Stimulated activated naive B cell treated with anti-CD40 and anti-IgM and Interleukin-4, amounts not matched to agents 10 μg/mL and 1 μg/mL and 100 μg/mL, for 72 hours (primary cell): Measurements from ENCODE around the gene PDCD1.
A peak's percentile ranks its signal among the peaks of the same experiment; 100 is the strongest.

Experiments used
- ATAC-seq, 2 donors: fragments of 150-1000 bp; cut with Tn5 transposase; replicated peaks; 2 replicates each; pipeline ENCODE4 v1.10.0; 2021; ENCODE audit warnings: moderate library complexity in 1 of 2
- DNase-seq: peaks from one replicate; pipeline ENCODE4 v3.0.0; 2021
- H3K27ac Mint-ChIP-seq: one replicate; pipeline ENCODE4 v1.8.0; 2022; ENCODE audit warnings: mild to moderate bottlenecking, mixed read lengths
- H3K27me3 Mint-ChIP-seq, 2 donors: one replicate each; pipeline ENCODE4 v1.8.0; 2022; ENCODE audit warnings: mixed read lengths in 2 of 2
- H3K36me3 Mint-ChIP-seq, 2 donors: one replicate each; pipeline ENCODE4 v1.8.0; 2022; ENCODE audit warnings: mixed read lengths in 2 of 2, mild to moderate bottlenecking in 1 of 2
- H3K4me1 Mint-ChIP-seq, 2 donors: one replicate each; pipeline ENCODE4 v1.8.0; 2022; ENCODE audit warnings: mixed read lengths in 2 of 2, mild to moderate bottlenecking in 1 of 2
- H3K4me3 Mint-ChIP-seq, 2 donors: one replicate each; pipeline ENCODE4 v1.8.0; 2022; ENCODE audit warnings: mild to moderate bottlenecking in 2 of 2, mixed read lengths in 2 of 2, moderate library complexity in 1 of 2
- H3K9me3 Mint-ChIP-seq, 2 donors: one replicate each; pipeline ENCODE4 v1.8.0; 2022; ENCODE audit warnings: mixed read lengths in 2 of 2, mild to moderate bottlenecking in 1 of 2

PDCD1 gene

DNA sequence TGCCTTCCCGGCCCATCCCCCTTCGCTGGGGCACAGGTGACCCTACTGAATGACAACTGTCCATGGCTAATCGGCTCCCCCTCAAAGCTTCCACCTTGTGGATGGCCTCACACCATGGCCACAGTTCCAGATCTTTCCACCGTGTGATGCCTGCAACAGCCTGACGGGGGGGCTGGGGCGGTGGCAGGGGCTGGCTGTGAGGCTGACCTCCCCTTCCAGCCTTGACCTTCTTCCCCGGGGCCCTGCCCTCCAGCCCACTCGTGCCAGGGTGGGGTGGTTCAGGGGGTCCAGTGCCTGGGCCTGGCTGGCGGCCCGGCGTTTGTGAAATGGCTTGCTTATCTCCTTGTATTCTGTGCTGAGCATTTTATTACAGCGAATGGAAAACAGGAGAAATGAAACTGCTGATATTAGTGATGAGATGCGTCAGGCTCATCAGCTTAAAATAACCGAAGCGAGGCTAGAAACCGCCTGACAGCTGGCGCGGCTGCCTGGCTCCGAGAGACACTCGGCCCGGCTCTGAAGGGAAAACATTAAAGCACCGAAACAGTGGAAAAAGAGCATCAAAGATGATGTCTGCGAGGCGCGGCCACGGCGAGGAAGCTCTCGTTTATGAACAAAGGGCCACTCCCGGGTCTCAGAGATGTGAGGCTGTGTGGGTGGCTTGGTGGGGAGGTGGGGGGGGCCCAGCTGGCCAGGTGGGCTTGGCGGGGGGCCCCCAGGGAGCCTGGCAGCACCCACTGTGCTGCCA, 916 bp upstream of the PDCD1 start:
- Mint-ChIP-seq H3K4me3 (peak overlapping the region; percentile 73 to 76), H3K4me1 (peaks cover 36 to 59% of the 10 kb centered on the region in 2 donors), H3K9me3 (peaks cover 5 to 7% of the 10 kb centered on the region in 2 donors), H3K36me3 (peaks cover 3 to 12% of the 10 kb centered on the region in 2 donors), H3K27ac (peak overlapping the region; percentile 95), H3K27me3 (peaks cover 28 to 57% of the 10 kb centered on the region in 2 donors)
- ATAC-seq (peak; percentile 75), DNase-seq (peak; percentile 73)

DNA sequence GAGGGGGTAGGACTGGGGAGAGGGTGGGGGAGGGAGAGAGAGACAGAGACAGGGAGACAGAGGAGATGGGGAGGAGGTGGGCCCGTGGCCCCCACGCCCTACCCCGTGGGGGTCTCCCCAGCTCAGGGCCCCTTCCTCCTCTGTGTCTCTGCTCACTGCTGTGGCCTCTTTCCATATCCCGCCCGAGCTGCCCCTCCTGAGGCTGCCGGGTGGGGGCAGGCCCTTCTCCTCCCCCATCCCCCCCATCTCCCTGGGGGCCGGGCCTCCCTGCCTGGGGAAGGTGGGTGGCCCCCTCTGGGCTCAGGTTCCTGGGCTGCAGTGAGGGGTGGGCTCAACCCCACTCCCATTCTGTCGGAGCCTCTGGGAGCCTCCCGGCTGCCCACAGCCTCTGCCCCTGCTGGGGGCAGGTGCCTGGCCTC, 332 bp upstream of the PDCD1 start:
- peak overlapping the region; percentile 95 for H3K27ac Mint-ChIP-seq
- peaks cover 22 to 51% of the 10 kb centered on the region in 2 donors for H3K27me3 Mint-ChIP-seq
- H3K9me3 Mint-ChIP-seq = peaks cover 1% of the 10 kb centered on the region in 2 donors
- H3K36me3 Mint-ChIP-seq = peaks cover under 1 to 8% of the 10 kb centered on the region in 2 donors
- H3K4me1 Mint-ChIP-seq = peaks cover 30 to 53% of the 10 kb centered on the region in 2 donors
- H3K4me3 Mint-ChIP-seq = peak overlapping the region; percentile 73 to 76
- ATAC-seq (peak; percentile 7 to 8), DNase-seq (no peak)

DNA sequence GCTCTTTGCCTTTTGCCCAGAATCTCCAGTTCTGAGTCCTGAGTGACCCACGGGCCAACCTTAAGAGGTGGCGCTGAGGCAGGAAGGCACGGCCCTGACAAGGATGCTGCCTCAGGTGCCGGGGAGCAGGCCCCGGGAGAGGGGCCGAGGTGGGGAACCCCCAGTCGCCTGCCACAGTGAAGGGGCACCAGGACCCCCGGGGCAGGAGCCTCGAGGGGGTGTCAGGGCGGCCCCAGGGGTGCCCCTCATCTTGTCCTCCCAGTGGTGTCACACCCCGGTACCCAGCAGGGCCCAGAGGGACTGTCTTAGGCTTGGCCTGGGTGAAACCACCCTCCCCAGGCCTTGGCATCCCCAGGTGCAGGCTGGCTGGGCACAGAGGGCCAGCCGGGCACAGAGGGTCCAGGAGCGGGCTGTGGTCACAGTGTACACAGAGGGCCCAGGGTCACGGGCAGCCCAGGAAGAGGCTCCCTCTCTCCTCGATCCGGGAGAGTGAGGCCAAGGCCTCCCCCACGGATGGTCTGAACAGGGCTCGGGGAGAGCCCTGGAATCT, 1.0 kb downstream of the PDCD1 start:
- Mint-ChIP-seq H3K9me3 (peaks cover 0 to 1% of the 10 kb centered on the region in 2 donors), H3K36me3 (peaks cover 3 to 7% of the 10 kb centered on the region in 2 donors), H3K4me1 (peaks cover 24 to 44% of the 10 kb centered on the region in 2 donors), H3K27me3 (peaks cover 15 to 52% of the 10 kb centered on the region in 2 donors), H3K4me3 (peak overlapping the region; percentile 69 to 76), H3K27ac (peak overlapping the region; percentile 82)
- DNase-seq (no peak), ATAC-seq (no peak)

DNA sequence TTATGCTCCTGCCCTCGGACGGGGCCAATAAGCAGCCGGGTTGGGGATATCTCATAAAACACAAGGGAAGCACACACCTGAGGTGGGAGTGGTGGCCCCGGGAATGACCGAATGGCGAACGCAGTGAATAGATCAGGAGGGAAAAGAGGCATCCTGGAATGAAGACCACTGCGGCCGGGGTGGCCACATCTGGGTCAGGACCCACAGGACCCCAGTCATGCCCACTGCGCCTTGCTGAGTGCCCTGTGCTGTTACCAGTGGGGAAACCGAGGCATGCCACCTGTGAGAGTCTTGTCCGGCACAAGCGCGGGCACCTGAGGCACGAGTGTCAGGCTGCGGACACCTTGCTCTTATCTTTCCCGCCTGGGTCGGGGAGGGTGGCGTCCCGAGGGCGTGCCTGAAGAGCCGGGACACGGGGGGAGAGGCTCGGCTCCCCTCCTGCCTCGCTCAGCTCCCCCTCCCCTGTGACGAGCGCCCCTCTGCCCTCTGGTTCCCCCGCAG, 1.6 kb downstream of the PDCD1 start:
- Mint-ChIP-seq H3K36me3 (peaks cover 5 to 7% of the 10 kb centered on the region in 2 donors), H3K27me3 (peaks cover 12 to 48% of the 10 kb centered on the region in 2 donors), H3K27ac (peak overlapping the region; percentile 37), H3K4me3 (peak overlapping the region; percentile 55 to 76), H3K9me3 (peaks cover 0 to 1% of the 10 kb centered on the region in 2 donors), H3K4me1 (peaks cover 24 to 42% of the 10 kb centered on the region in 2 donors)
- no peak for ATAC-seq
- no peak for DNase-seq

DNA sequence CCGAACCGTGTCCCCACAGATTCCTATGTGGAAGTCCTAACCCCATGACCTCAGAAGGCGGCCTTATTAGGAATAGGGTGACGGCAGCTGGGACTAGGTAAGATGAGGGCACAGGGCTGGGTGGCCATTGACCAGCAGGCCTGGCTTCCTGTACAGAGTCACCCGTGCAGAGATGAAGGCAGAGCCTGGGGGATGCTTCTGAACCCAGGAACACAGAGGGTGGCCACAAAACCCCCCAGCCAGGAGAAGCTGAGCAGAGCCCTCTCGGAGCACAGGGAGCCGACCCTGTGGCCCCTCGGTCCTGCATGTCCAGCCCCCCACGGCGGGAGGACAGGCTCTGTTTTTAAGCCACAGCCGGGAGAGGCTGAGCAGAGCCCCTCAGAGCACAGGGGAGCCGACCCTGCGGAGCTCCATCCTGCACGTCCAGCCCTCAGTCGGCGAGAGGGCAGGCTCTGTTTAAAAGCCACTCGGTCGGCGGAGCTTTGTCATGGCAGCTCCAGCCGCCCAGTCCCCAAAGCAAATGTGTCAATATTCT, 2.7 kb downstream of the PDCD1 start:
- no peak overlapping the region for H3K4me3 Mint-ChIP-seq
- H3K27ac Mint-ChIP-seq = no peak overlapping the region
- DNase-seq = no peak
- H3K4me1 Mint-ChIP-seq = peaks cover 13 to 31% of the 10 kb centered on the region in 2 donors
- peaks cover under 1 to 37% of the 10 kb centered on the region in 2 donors for H3K27me3 Mint-ChIP-seq
- no peaks in the 10 kb centered on the region for H3K9me3 Mint-ChIP-seq
- peaks cover 5 to 14% of the 10 kb centered on the region in 2 donors for H3K36me3 Mint-ChIP-seq
- ATAC-seq = no peak

DNA sequence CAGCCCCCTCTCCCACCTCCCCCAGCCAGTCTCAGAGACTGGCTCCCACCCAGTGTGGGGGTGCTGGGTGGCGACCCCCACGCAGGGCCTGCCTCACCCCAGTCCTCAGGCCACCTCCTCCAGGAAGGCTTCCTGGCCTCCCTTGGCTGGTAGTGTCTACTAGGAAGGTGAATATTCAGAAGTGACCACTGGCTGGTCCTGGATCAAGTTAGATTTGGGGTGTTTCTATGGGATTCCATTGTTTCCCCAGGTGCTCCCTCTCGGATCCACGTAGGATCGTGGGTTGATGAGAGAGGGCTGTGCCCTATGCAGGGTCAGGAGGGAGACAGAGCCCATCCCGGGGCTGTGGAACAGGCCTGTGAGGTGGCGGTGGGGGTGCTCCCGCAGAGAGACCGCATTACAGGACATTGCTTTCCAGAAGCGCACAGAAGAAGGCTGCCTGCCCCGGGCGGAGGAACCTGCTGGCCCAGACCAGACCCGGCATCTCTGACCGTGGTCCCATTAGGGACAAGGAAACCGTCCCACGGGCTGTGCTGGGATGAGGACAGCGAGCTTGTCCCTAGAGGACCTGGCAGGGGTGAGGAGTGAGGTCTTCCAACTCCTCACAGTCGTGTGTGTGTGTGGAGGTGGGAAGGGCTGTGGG, 3.3 kb downstream of the PDCD1 start:
- no peak overlapping the region for H3K4me3 Mint-ChIP-seq
- DNase-seq (no peak), ATAC-seq (no peak)
- peaks cover 5 to 14% of the 10 kb centered on the region in 2 donors for H3K36me3 Mint-ChIP-seq
- no peak overlapping the region for H3K27ac Mint-ChIP-seq
- H3K9me3 Mint-ChIP-seq = no peaks in the 10 kb centered on the region
- H3K27me3 Mint-ChIP-seq = peaks cover 0 to 32% of the 10 kb centered on the region in 2 donors
- peaks cover 10 to 25% of the 10 kb centered on the region in 2 donors for H3K4me1 Mint-ChIP-seq

DNA sequence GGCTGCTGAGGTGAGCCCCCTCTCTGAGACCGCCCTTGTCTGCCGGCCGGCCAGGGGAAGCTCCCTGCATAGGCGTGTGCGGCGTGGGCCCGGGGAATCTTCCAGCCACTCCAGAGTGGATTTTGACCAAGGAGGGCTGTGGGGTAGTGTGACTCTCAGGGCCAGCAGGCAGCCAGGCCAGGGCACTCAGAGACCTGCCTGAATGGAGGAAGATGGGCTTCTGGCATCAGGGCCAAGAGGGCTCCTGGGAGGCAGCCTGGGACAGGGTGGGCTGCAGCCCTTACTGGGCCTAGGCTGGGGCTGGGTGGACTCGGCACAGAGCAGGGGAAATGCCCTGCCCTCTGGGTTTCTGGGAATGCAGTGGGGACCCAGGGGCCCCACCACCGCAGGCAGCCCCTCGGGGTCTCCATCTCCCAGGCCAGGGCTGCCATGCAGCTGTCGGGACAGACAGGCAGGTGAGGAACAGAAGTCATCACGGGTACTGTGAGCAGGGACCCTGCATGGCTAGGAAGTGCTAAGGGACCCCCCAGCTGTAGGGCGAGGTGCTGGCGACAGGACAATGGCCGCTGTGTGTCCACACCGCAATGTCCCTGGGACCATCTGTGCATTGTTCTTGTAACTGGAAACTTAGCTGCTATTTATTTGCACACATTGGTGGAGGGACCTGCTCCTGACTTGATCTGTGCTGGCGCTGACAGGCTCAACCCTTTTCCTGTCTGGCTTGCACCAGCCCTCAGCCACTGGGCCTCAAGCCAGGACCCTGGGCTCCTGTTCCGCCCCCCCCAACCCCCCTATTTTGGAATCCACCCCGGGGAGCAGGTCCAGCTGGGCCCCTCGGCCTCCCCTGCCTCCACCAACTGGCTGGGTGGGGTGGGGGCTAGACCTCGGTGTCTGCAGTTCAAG, 4.1 kb downstream of the PDCD1 start:
- Mint-ChIP-seq H3K27me3 (peaks cover 0 to 29% of the 10 kb centered on the region in 2 donors), H3K27ac (no peak overlapping the region), H3K4me1 (peaks cover 7 to 19% of the 10 kb centered on the region in 2 donors), H3K9me3 (no peaks in the 10 kb centered on the region), H3K4me3 (no peak overlapping the region), H3K36me3 (peaks cover 5 to 14% of the 10 kb centered on the region in 2 donors)
- ATAC-seq (no peak), DNase-seq (no peak)

DNA sequence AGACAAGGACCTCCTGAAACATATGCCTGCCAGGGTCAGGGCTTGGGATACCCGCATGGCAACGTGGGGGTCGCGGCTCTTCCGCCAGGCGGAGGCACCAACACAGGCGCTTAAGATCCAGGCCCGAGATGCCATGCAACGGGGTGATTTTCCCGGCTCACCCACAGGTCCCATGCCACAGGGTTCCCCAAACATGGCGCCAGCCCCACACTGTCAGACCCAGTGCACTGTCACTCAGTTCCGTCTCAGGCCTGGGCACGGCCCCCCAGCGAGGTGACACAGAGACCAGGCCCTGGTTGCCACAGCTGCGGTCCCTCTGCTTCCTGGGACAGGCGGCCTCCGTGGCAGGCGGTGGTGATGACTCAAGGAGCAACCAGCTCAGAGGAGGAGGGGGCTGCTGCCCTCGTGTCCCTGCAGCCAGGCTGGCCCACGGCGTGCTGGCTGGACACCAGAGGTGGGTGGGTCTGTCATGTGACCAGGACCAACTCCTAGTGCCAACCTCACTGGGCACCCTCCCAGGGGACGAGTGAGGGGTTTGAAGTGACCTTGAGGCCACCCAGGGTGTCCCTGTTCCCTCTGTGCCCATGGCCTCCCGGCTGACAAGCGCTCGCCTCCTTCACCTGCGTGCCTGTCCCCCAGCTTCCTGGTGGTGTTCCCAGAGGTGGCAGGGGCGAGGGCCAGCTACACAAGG, 4.9 kb downstream of the PDCD1 start:
- Mint-ChIP-seq H3K4me3 (no peak overlapping the region), H3K27me3 (peaks cover 0 to 35% of the 10 kb centered on the region in 2 donors), H3K9me3 (no peaks in the 10 kb centered on the region), H3K4me1 (peaks cover 4 to 14% of the 10 kb centered on the region in 2 donors), H3K27ac (no peak overlapping the region), H3K36me3 (peaks cover 5 to 14% of the 10 kb centered on the region in 2 donors)
- ATAC-seq = no peak
- no peak for DNase-seq

DNA sequence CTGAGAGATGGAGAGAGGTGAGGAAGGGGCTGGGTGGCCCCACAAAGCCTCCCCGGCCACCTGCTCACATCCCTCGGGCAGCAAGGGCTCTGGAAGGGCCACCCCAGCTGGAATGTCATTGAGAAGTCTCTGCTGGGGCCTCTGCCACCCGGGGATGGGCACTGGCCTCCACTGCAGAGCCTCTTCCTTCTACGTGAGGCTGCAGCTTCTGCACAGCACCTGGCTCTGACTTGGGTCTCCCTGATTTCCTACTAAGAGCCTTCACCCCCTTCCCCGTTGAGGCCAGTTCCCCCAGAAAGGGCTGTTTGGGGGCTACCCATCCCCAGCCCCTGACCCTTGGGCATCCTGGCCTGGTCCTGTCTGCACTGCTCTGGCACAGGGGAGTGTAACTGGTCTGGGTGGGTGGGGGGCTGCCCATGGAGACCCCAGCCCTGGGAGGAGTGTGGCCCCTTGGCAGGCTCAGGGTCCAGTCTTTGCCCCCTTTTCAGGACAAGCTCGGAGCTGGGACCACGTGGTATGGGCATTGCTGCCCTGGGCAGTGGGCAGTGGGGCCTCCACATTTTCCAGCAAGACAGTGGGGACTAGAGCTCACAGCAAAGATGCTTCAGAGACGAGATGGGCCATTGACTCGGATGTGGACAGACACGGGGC, 5.6 kb downstream of the PDCD1 start:
- Mint-ChIP-seq H3K4me1 (peaks cover 1 to 8% of the 10 kb centered on the region in 2 donors), H3K36me3 (peaks cover 7 to 16% of the 10 kb centered on the region in 2 donors), H3K4me3 (no peak overlapping the region), H3K9me3 (no peaks in the 10 kb centered on the region), H3K27me3 (peaks cover 0 to 38% of the 10 kb centered on the region in 2 donors), H3K27ac (no peak overlapping the region)
- DNase-seq (no peak), ATAC-seq (no peak)

DNA sequence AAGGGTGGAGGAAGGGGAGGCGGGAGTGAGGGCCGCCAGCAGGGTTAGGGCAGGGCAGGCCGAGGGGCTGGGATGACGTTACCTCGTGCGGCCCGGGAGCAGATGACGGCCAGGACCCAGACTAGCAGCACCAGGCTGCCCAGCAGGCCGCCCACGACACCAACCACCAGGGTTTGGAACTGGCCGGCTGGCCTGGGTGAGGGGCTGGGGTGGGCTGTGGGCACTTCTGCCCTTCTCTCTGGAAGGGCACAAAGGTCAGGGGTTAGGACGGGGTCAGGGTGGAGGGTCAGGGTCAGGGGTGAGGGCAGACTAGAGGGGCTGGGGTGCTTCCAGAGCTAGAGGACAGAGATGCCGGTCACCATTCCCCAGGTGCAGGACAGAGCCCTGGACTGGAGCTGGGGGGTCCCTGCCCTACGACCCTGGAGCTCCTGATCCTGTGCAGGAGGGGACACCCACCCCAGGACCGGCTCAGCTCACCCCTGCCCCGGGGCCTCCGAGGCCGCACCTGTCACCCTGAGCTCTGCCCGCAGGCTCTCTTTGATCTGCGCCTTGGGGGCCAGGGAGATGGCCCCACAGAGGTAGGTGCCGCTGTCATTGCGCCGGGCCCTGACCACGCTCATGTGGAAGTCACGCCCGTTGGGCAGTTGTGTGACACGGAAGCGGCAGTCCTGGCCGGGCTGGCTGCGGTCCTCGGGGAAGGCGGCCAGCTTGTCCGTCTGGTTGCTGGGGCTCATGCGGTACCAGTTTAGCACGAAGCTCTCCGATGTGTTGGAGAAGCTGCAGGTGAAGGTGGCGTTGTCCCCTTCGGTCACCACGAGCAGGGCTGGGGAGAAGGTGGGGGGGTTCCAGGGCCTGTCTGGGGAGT, 6.3 kb downstream of the PDCD1 start:
- peak overlapping the region; percentile 5 for H3K27ac Mint-ChIP-seq
- no peak for DNase-seq
- no peaks in the 10 kb centered on the region for H3K9me3 Mint-ChIP-seq
- H3K36me3 Mint-ChIP-seq = peaks cover 7 to 16% of the 10 kb centered on the region in 2 donors
- H3K4me1 Mint-ChIP-seq = peaks cover under 1 to 1% of the 10 kb centered on the region in 2 donors
- peaks cover 0 to 38% of the 10 kb centered on the region in 2 donors for H3K27me3 Mint-ChIP-seq
- H3K4me3 Mint-ChIP-seq = no peak overlapping the region
- ATAC-seq = no peak

DNA sequence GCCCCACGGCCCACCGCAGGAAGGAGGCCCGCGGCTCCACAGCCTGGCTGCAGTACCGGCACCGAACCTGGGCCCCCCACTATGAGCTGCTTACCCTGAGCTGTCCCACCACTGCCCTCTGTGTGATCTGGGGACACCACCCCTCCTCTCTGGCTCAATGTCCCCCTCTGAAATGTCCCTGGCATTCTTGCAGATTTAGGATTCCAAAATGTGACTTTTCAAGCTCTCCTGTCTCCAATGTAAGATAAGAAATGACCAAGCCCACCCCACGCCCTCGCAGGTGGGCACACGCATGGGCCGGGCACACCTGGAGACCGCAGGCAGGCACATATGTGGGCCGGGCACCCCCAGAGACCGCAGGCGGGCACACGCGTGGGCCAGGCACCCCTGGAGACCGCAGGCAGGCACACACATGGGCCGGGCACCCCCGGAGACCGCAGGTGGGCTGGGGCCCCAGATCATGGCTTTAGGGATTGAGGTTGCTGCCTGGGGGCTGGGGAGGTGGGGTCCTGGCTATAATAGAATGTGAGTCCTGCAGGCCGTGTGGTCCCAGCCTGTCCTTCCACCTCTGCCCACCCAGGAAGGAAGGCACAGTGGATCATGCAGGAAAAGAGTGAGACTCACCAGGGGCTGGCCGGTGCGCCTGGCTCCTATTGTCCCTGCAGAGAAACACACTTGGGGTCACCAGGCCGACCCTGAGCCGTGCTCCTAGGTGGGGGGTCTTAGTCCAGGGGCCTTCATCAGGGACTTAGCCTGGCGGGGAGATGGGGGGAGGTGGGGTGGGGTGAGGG, 7.2 kb downstream of the PDCD1 start:
- Mint-ChIP-seq H3K27me3 (peaks cover 2 to 37% of the 10 kb centered on the region in 2 donors), H3K9me3 (no peaks in the 10 kb centered on the region), H3K4me3 (no peak overlapping the region), H3K27ac (no peak overlapping the region), H3K36me3 (peaks cover 9 to 14% of the 10 kb centered on the region in 2 donors), H3K4me1 (peaks cover 2 to 3% of the 10 kb centered on the region in 2 donors)
- no peak for ATAC-seq
- DNase-seq = no peak
